Measurements from ENCODE around the gene PLCB1. TPM values are rescaled to one million over a fixed set of nuclear protein-coding genes. Genes with fewer than 3 reads are reported as not detected.
A peak's percentile ranks its signal among the peaks of the same experiment; 100 is the strongest.

PLCB1 gene
- total RNA-seq, 1 experiment from 2014 or later: 6.8 TPM

DNA sequence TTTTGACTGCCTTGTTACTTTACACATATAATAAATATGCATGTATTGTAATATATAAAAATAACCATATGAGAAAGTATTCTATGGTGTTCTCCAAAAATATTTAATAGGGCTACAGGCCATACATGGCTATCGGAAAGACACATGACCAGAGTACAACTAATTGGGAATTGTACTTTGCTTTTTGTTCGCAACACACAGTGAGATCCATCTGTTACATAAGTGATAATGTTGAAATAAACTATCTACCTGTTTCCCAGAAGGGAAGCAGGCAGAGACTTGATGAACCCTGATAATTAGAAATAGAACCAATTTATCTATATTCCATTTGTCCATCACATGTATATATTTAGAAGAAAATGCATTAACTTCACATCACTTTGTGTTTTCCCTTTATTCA, 592.8 kb downstream of the PLCB1 start:
- Histone ChIP-seq H3K4me3 (ENCODE audit: low read depth, low read length, poor library complexity, severe bottlenecking) (no peak overlapping the region), H3K36me3 (ENCODE audit: insufficient read depth, low read length, poor library complexity, severe bottlenecking) (no peaks in the 10 kb centered on the region), H3K9me3 (ENCODE audit: low read depth, low read length, poor library complexity, severe bottlenecking) (no peaks in the 10 kb centered on the region), H3K27me3 (replicated peaks; ENCODE audit: insufficient read depth, low read depth, low read length, poor library complexity) (no peaks in the 10 kb centered on the region), H3K27ac (ENCODE audit: low read depth, low read length, poor library complexity, severe bottlenecking) (no peak overlapping the region), H3K4me1 (ENCODE audit: insufficient read depth, low read length, poor library complexity, severe bottlenecking) (no peaks in the 10 kb centered on the region)
- TF ChIP-seq, protein P1, sequence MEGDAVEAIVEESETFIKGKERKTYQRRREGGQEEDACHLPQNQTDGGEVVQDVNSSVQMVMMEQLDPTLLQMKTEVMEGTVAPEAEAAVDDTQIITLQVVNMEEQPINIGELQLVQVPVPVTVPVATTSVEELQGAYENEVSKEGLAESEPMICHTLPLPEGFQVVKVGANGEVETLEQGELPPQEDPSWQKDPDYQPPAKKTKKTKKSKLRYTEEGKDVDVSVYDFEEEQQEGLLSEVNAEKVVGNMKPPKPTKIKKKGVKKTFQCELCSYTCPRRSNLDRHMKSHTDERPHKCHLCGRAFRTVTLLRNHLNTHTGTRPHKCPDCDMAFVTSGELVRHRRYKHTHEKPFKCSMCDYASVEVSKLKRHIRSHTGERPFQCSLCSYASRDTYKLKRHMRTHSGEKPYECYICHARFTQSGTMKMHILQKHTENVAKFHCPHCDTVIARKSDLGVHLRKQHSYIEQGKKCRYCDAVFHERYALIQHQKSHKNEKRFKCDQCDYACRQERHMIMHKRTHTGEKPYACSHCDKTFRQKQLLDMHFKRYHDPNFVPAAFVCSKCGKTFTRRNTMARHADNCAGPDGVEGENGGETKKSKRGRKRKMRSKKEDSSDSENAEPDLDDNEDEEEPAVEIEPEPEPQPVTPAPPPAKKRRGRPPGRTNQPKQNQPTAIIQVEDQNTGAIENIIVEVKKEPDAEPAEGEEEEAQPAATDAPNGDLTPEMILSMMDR (conservative IDR thresholded peaks at IDR 0.05; ENCODE audit: low read depth, low read length): no peak
- no peak for TF ChIP-seq EZH2 (IDR thresholded peaks at IDR 0.05; ENCODE audit: borderline replicate concordance, low read depth, low read length, poor library complexity, severe bottlenecking)
- no peak for DNase-seq (ENCODE audit: low spot score)
- CTCF ChIA-PET: interaction anchor here (0.6 kb wide), 1 partner anchor 788 kb away, joined by 4 read pairs; no protein-coding TSS in a partner anchor
- no TSS peak for BruUV-seq (replicated peaks)
- intact Hi-C loops (cut with micrococcal nuclease; ENCODE audit: unreplicated experiment): loop anchor here (5.0 to 10.0 kb wide), 4 partner anchors 338 to 1958 kb away; partner anchors contain the start of gene BMP2
- POLR2A ChIA-PET (ENCODE audit: low non-redundant PET): no interaction called here

DNA sequence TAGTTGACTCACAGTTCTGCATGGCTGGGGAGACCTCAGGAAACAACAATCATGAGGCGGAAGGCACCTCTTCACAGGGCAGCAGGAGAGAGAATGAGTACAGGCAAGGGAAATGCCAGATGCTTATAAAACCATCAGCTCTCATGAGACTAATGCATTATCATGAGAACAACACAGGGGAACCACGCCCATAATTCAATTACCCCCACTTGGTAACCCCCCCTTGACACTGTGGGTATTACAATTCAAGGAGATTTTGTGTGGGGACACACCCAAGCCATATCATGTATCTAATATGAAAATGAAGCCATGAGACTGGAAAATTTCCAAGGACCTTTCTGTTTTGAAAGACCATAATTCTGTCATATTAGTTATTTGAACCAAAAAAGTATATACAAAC, 594.4 kb downstream of the PLCB1 start:
- Histone ChIP-seq H3K4me3 (ENCODE audit: low read depth, low read length, poor library complexity, severe bottlenecking) (no peak overlapping the region), H3K9me3 (ENCODE audit: low read depth, low read length, poor library complexity, severe bottlenecking) (no peaks in the 10 kb centered on the region), H3K27ac (ENCODE audit: low read depth, low read length, poor library complexity, severe bottlenecking) (no peak overlapping the region), H3K27me3 (replicated peaks; ENCODE audit: insufficient read depth, low read depth, low read length, poor library complexity) (no peaks in the 10 kb centered on the region), H3K36me3 (ENCODE audit: insufficient read depth, low read length, poor library complexity, severe bottlenecking) (no peaks in the 10 kb centered on the region), H3K4me1 (ENCODE audit: insufficient read depth, low read length, poor library complexity, severe bottlenecking) (no peaks in the 10 kb centered on the region)
- BruUV-seq (replicated peaks): no TSS peak
- intact Hi-C loops (cut with micrococcal nuclease; ENCODE audit: unreplicated experiment): loop anchor here (10.0 kb wide), 1 partner anchor 862 kb away; no protein-coding TSS in a partner anchor
- peak; percentile 7 for DNase-seq (ENCODE audit: low spot score)
- CTCF ChIA-PET: no interaction called here
- TF ChIP-seq, protein P1 (conservative IDR thresholded peaks at IDR 0.05; ENCODE audit: low read depth, low read length): no peak
- TF ChIP-seq EZH2 (IDR thresholded peaks at IDR 0.05; ENCODE audit: borderline replicate concordance, low read depth, low read length, poor library complexity, severe bottlenecking): no peak
- POLR2A ChIA-PET (ENCODE audit: low non-redundant PET): no interaction called here

DNA sequence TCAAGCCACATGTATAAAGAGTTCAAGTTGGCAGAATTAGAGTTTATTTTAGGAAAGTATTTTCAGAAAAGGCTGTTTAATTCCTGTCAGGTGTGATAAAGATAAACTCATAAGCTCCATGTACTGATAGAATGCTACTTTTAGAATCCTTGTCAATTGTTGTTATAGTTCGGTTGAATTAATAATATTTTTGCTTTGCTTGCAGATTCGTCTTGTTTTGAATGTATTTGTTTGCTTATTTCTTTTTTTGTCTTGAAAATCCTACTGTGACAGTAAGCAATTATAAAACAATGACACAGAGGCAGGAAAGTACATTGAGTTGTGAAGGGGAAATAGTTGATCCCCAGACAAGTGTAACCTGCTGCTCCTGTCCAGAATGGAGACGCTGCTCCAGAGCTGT, 602.9 kb downstream of the PLCB1 start:
- no TSS peak for BruUV-seq (replicated peaks)
- Histone ChIP-seq H3K4me1 (ENCODE audit: insufficient read depth, low read length, poor library complexity, severe bottlenecking) (no peaks in the 10 kb centered on the region), H3K27me3 (replicated peaks; ENCODE audit: insufficient read depth, low read depth, low read length, poor library complexity) (no peaks in the 10 kb centered on the region), H3K4me3 (ENCODE audit: low read depth, low read length, poor library complexity, severe bottlenecking) (no peak overlapping the region), H3K9me3 (ENCODE audit: low read depth, low read length, poor library complexity, severe bottlenecking) (no peaks in the 10 kb centered on the region), H3K27ac (ENCODE audit: low read depth, low read length, poor library complexity, severe bottlenecking) (no peak overlapping the region), H3K36me3 (ENCODE audit: insufficient read depth, low read length, poor library complexity, severe bottlenecking) (no peaks in the 10 kb centered on the region)
- intact Hi-C loops (cut with micrococcal nuclease; ENCODE audit: unreplicated experiment): no loop called here
- DNase-seq (ENCODE audit: low spot score): no peak
- ChIA-PET CTCF (no interaction called here), POLR2A (ENCODE audit: low non-redundant PET) (no interaction called here)
- no peak for TF ChIP-seq EZH2 (IDR thresholded peaks at IDR 0.05; ENCODE audit: borderline replicate concordance, low read depth, low read length, poor library complexity, severe bottlenecking)
- TF ChIP-seq, protein P1 (conservative IDR thresholded peaks at IDR 0.05; ENCODE audit: low read depth, low read length): no peak
